H1 (cell line): ENCODE results near the gene TMEM14C. TPM values are rescaled to one million over a fixed set of nuclear protein-coding genes. Genes with fewer than 3 reads are reported as not detected.

Experiments used
- CTCF ChIA-PET: fragments of 300-600 bp; sonication (Branson Sonifier 250); formaldehyde crosslinking; loops from one replicate; lab custom pipeline; 2021; ENCODE audit not compliant: partially characterized antibody; lab: Charles Lee
- POLR2A ChIA-PET: fragments of 300-600 bp; sonication (Branson Sonifier 250); formaldehyde crosslinking; loops from one replicate; lab custom pipeline; 2021; ENCODE audit warnings: inconsistent platforms; ENCODE audit not compliant: partially characterized antibody; lab: Charles Lee
- DNase-seq, 2 experiments: peaks; one replicate each; pipeline versions ENCODE4 v3.0.0 to v3.0.0-alpha.2; 2010 to 2022; ENCODE audit warnings: low spot score in 2 of 2, low read depth in 1 of 2, mixed read lengths in 1 of 2
- FAIRE-seq: peaks from 2 replicates; lab custom pipeline; 2011; peaks lifted over from hg19 to GRCh38; lab: Jason Lieb, UNC
- H2AFZ ChIP-seq: 2 replicates; pipeline ENCODE4 v1.8.1; 2012; ENCODE audit warnings: low read length, inconsistent platforms
- H2AK5ac ChIP-seq: 2 replicates; pipeline ENCODE4 v1.6.1; 2013; ENCODE audit warnings: low read depth, low read length
- H2BK120ac ChIP-seq: replicated peaks from 2 replicates; pipeline ENCODE3; 2013; ENCODE audit warnings: low read depth, low read length, inconsistent platforms
- H2BK12ac ChIP-seq: 2 replicates; pipeline ENCODE4 v1.6.1; 2013; ENCODE audit warnings: low read depth, low read length
- H2BK15ac ChIP-seq: 2 replicates; pipeline ENCODE4 v1.6.1; 2013; ENCODE audit warnings: low read length
- H2BK20ac ChIP-seq: 2 replicates; pipeline ENCODE4 v1.6.1; 2013; ENCODE audit warnings: low read length
- H2BK5ac ChIP-seq: 2 replicates; pipeline ENCODE4 v1.6.1; 2013; ENCODE audit warnings: low read depth, low read length
- H3K14ac ChIP-seq: 2 replicates; pipeline ENCODE4 v1.6.1; 2013; ENCODE audit warnings: inconsistent platforms; ENCODE audit not compliant: insufficient read length
- H3K18ac ChIP-seq: 2 replicates; pipeline ENCODE4 v1.6.1; 2013; ENCODE audit warnings: low read length; ENCODE audit errors: extremely low read depth
- H3K23ac ChIP-seq: 2 replicates; pipeline ENCODE4 v1.6.1; 2013; ENCODE audit warnings: inconsistent platforms; ENCODE audit not compliant: insufficient read length
- H3K23me2 ChIP-seq: 2 replicates; pipeline ENCODE4 v1.6.1; 2013; ENCODE audit warnings: low read depth, low read length
- H3K27ac ChIP-seq: 2 replicates; pipeline ENCODE4 v1.6.1; 2011; ENCODE audit warnings: low read depth, low read length, inconsistent platforms
- H3K27me3 ChIP-seq, 4 experiments: replicated peaks in 1 of 4; 1 replicate in 1 of 4; 2 replicates in 3 of 4; pipeline versions ENCODE4 v1.6.1 to v1.8.1; 2011 to 2013; ENCODE audit warnings: low read length in 3 of 4, mild to moderate bottlenecking in 3 of 4, inconsistent platforms in 2 of 4, mixed read lengths in 2 of 4, moderate library complexity in 1 of 4; ENCODE audit not compliant: control insufficient read depth in 3 of 4, insufficient read depth in 3 of 4; ENCODE audit errors: extremely low read depth in 1 of 4
- H3K36me3 ChIP-seq, 4 experiments: 2 replicates each; pipeline versions ENCODE4 v1.6.1 to v1.8.1; 2011 to 2013; ENCODE audit warnings: mild to moderate bottlenecking in 4 of 4, low read length in 3 of 4, moderate library complexity in 2 of 4, control low read depth in 1 of 4, inconsistent platforms in 1 of 4; ENCODE audit not compliant: insufficient read depth in 4 of 4, control insufficient read depth in 2 of 4
- H3K4ac ChIP-seq: replicated peaks from 2 replicates; pipeline ENCODE3; 2013; ENCODE audit warnings: low read length, low read depth, mixed read lengths, inconsistent platforms; ENCODE audit not compliant: insufficient read length
- H3K4me1 ChIP-seq, 4 experiments: replicated peaks in 1 of 4; 1 replicate in 1 of 4; 2 replicates in 3 of 4; pipeline versions ENCODE4 v1.6.1 to v1.8.1; 2011 to 2013; ENCODE audit warnings: low read length in 3 of 4, inconsistent platforms in 2 of 4, mixed read lengths in 1 of 4; ENCODE audit not compliant: insufficient read depth in 4 of 4, control insufficient read depth in 3 of 4
- H3K4me2 ChIP-seq, 2 experiments: 2 replicates each; pipeline versions ENCODE4 v1.6.1 to v1.8.1; 2011 to 2013; ENCODE audit warnings: low read depth in 2 of 2, low read length in 2 of 2, control low read depth in 1 of 2, inconsistent platforms in 1 of 2, mild to moderate bottlenecking in 1 of 2; ENCODE audit not compliant: insufficient read depth in 1 of 2
- H3K4me3 ChIP-seq, 4 experiments: fragments of 200-600, 300-600 bp in 1 of 4; sonication (generic), shearing (Covaris generic), sonication (Bioruptor Twin) in 1 of 4; 2 replicates each; pipeline versions ENCODE4 v1.5.1 to v1.8.1; 2011 to 2016; ENCODE audit warnings: low read length in 4 of 4, low read depth in 3 of 4, control low read depth in 2 of 4, inconsistent platforms in 2 of 4, mild to moderate bottlenecking in 2 of 4, mixed read lengths in 1 of 4, moderate library complexity in 1 of 4; ENCODE audit not compliant: insufficient read depth in 2 of 4; ENCODE audit errors: extremely low read depth in 1 of 4
- H3K56ac ChIP-seq: replicated peaks from 2 replicates; pipeline ENCODE3; 2013; ENCODE audit warnings: low read depth, mild to moderate bottlenecking, mixed read lengths, low read length, inconsistent platforms; ENCODE audit not compliant: insufficient read length
- H3K79me1 ChIP-seq: 2 replicates; pipeline ENCODE4 v1.6.1; 2013; ENCODE audit warnings: low read depth, low read length, control low read depth
- H3K79me2 ChIP-seq, 2 experiments: 2 replicates each; pipeline versions ENCODE4 v1.6.1 to v1.8.1; 2012 to 2013; ENCODE audit warnings: low read length in 2 of 2, mild to moderate bottlenecking in 2 of 2, inconsistent platforms in 1 of 2; ENCODE audit not compliant: insufficient read depth in 2 of 2, control insufficient read depth in 1 of 2
- H3K9ac ChIP-seq, 4 experiments: replicated peaks in 1 of 4; 1 replicate in 1 of 4; 2 replicates in 3 of 4; pipeline versions ENCODE4 v1.6.1 to v1.8.1; 2011 to 2013; ENCODE audit warnings: low read depth in 3 of 4, low read length in 3 of 4, control low read depth in 2 of 4, mild to moderate bottlenecking in 2 of 4, moderate library complexity in 2 of 4, inconsistent platforms in 1 of 4; ENCODE audit errors: extremely low read depth in 1 of 4
- H3K9me3 ChIP-seq, 2 experiments: 2 replicates each; pipeline versions ENCODE4 v1.6.1 to v1.8.1; 2012 to 2013; ENCODE audit warnings: mild to moderate bottlenecking in 2 of 2, moderate library complexity in 2 of 2, control low read depth in 1 of 2, inconsistent platforms in 1 of 2, low read depth in 1 of 2, low read length in 1 of 2, mixed read lengths in 1 of 2; ENCODE audit not compliant: insufficient read depth in 2 of 2
- H4K20me1 ChIP-seq, 2 experiments: replicated peaks in 1 of 2; 2 replicates each; pipeline versions ENCODE3 to v1.8.1; 2011 to 2013; ENCODE audit warnings: inconsistent platforms in 2 of 2, low read length in 2 of 2, mild to moderate bottlenecking in 1 of 2; ENCODE audit not compliant: insufficient read depth in 2 of 2, control insufficient read depth in 1 of 2
- H4K5ac ChIP-seq: 2 replicates; pipeline ENCODE4 v1.6.1; 2013; ENCODE audit warnings: low read length, low read depth, mixed read lengths, inconsistent platforms; ENCODE audit not compliant: insufficient read length
- H4K8ac ChIP-seq: 2 replicates; pipeline ENCODE4 v1.8.0; 2013; ENCODE audit warnings: mild to moderate bottlenecking, moderate library complexity, low read length, inconsistent platforms; ENCODE audit not compliant: insufficient read depth; ENCODE audit errors: extremely low read depth
- H4K91ac ChIP-seq: replicated peaks from 2 replicates; pipeline ENCODE3; 2013; ENCODE audit warnings: low read length, mixed read lengths, inconsistent platforms; ENCODE audit not compliant: insufficient read length
- BRCA1 ChIP-seq: IDR thresholded peaks from 2 replicates; pipeline ENCODE4 v1.6.1; 2012; ENCODE audit warnings: low read depth, low read length, improper control_type of control experiment
- CBX5 ChIP-seq: fragments of 300-800, 300-1000 bp; sonication (generic); IDR thresholded peaks from 2 replicates; pipeline ENCODE4 v1.7.1; 2016; ENCODE audit warnings: antibody characterized with exemption, low read length, low read depth
- CHD2 ChIP-seq: IDR thresholded peaks from 2 replicates; pipeline ENCODE4 v1.6.1; 2012; ENCODE audit warnings: low read length, improper control_type of control experiment
- EP300 ChIP-seq, 2 experiments: IDR thresholded peaks; 1 replicate in 1 of 2; 2 replicates in 1 of 2; pipeline ENCODE4 v1.6.1; 2011 to 2012; ENCODE audit warnings: low read depth in 2 of 2, low read length in 2 of 2, mild to moderate bottlenecking in 2 of 2, borderline replicate concordance in 1 of 2, inconsistent platforms in 1 of 2, moderate library complexity in 1 of 2
- KDM1A ChIP-seq: fragments of 200-600, 300-600 bp; sonication (generic); IDR thresholded peaks from 2 replicates; pipeline ENCODE4 v1.7.1; 2016; ENCODE audit warnings: mild to moderate bottlenecking, low read length, borderline replicate concordance
- KDM5A ChIP-seq: fragments of 200-600 bp; IDR thresholded peaks from 2 replicates; pipeline ENCODE4 v1.7.1; 2012; ENCODE audit warnings: mild to moderate bottlenecking, low read length, inconsistent platforms, mixed read lengths
- NRF1 ChIP-seq: IDR thresholded peaks from 2 replicates; pipeline ENCODE4 v1.6.1; 2011; ENCODE audit warnings: mild to moderate bottlenecking, low read depth, low read length, improper control_type of control experiment
- RAD21 ChIP-seq, 2 experiments: IDR thresholded peaks in 1 of 2; conservative IDR thresholded peaks in 1 of 2; 2 replicates each; pipeline ENCODE4 v1.6.1; 2011; ENCODE audit warnings: low read depth in 2 of 2, low read length in 2 of 2, improper control_type of control experiment in 1 of 2, inconsistent platforms in 1 of 2, mild to moderate bottlenecking in 1 of 2, moderate library complexity in 1 of 2
- SAP30 ChIP-seq: fragments of 300-600 bp; sonication (generic); IDR thresholded peaks from 2 replicates; pipeline ENCODE4 v1.7.1; 2012; ENCODE audit warnings: low read length, moderate library complexity, mild to moderate bottlenecking, inconsistent platforms; ENCODE audit not compliant: insufficient read depth, insufficient replicate concordance
- TAF7 ChIP-seq: optimal IDR thresholded peaks from 2 replicates; pipeline ENCODE3; 2011; ENCODE audit warnings: low read depth, mild to moderate bottlenecking, inconsistent platforms, low read length, moderate library complexity, borderline replicate concordance
- WGBS, 2 experiments: shearing (Covaris generic) in 1 of 2; methylation state at CpG; one replicate each; pipeline versions ENCODE4 v1.1.6 to v1.1.7; 2013 to 2015; ENCODE audit warnings: low lambda C conversion rate in 2 of 2, mixed read lengths in 2 of 2, inconsistent platforms in 1 of 2, low coverage in 1 of 2, missing lambda C conversion rate in 1 of 2; ENCODE audit not compliant: insufficient replicate concordance in 2 of 2, insufficient coverage in 1 of 2, insufficient read length in 1 of 2; ENCODE audit errors: extremely low coverage in 1 of 2, missing lambda C conversion rate in 1 of 2; 5-methylcytosine and 5-hydroxymethylcytosine counted together
- polyA plus RNA-seq, 7 experiments: library from polyadenylated mRNA; depleted of rRNA in 3 of 7; stranded (reverse) in 5 of 7; unstranded in 2 of 7; fragments of >200 nt in 5 of 7; fragments of 200-250 nt in 2 of 7; gene quantifications; 1 replicate in 5 of 7; 2 replicates in 1 of 7; 4 replicates in 1 of 7; pipeline versions ENCODE4 v1.2.1 to v1.2.3, GENCODE V29; 2011 to 2013; ENCODE audit warnings: missing spikeins in 2 of 7, mixed read lengths in 2 of 7
- total RNA-seq: library from RNA; stranded (reverse); fragmentation: NEBNext Ultra II Directional; extraction: Animal tissue kit (Norgen Biotek cat#: 25700); gene quantifications from 2 replicates; pipeline ENCODE4 v1.2.1, GENCODE V29; 2021

TMEM14C gene
- total and polyA plus RNA-seq, 2 of the 8 experiments (the other 6 are each of a cell fraction or from before 2014, with no cell fraction given): 116 to 157 TPM

GRCh38 chr6:10694302-10695085 lies 28.4 kb upstream of the TMEM14C start, which contains the start of the genes C6orf52 and PAK1IP1:
Gene C6orf52 (minus strand): TSS chr6:10694616. CDS start chr6:10687550, 7,066 bp downstream.
Gene PAK1IP1 (plus strand): TSS chr6:10694972. CDS start chr6:10694986, 14 bp downstream.
- Histone ChIP-seq H4K91ac (peak within 1 kb of the TSS; percentile 77), H3K18ac (peak within 1 kb of the TSS; percentile 62; the same call in 1 of the 2 replicates), H3K9me3 (no peaks in the 10 kb centered on the region), H3K23ac (no peak within 1 kb of the TSS), H2BK20ac (no peak within 1 kb of the TSS), H2BK120ac (peak within 1 kb of the TSS; percentile 36), H3K27me3 (no peaks in the 10 kb centered on the region), H3K9ac (peak within 1 kb of the TSS; percentile 89 to 97 (median 94)), H3K4me1 (peaks cover 0 to 3% (median 0%) of the 10 kb centered on the region in 4 experiments; a peak in 2 of 7 replicates), H2AK5ac (no peak within 1 kb of the TSS), H3K56ac (peak within 1 kb of the TSS; percentile 71), H4K5ac (peak within 1 kb of the TSS; percentile 57), H3K4ac (no peak within 1 kb of the TSS), H2AFZ (peak within 1 kb of the TSS; percentile 44; the same call in 1 of the 2 replicates), H3K79me2 (peaks cover 25 to 60% of the 10 kb centered on the region in 2 experiments), H3K36me3 (peaks cover 12 to 23% (median 17%) of the 10 kb centered on the region in 4 experiments), H3K4me2 (peak within 1 kb of the TSS; percentile 63 to 72), H2BK5ac (peak within 1 kb of the TSS; percentile 93), H3K23me2 (peaks cover 6% of the 10 kb centered on the region; the same call in 1 of the 2 replicates), H4K8ac (peak within 1 kb of the TSS; percentile 84; the same call in 1 of the 2 replicates), H3K4me3 (peak within 1 kb of the TSS; percentile 78 to 97 (median 92)), H2BK12ac (peak within 1 kb of the TSS; percentile 40; the same call in 1 of the 2 replicates), H3K27ac (peak within 1 kb of the TSS; percentile 97), H3K79me1 (peaks cover 8% of the 10 kb centered on the region), H3K14ac (no peak within 1 kb of the TSS), H2BK15ac (no peak within 1 kb of the TSS; the same call in 1 of the 2 replicates), H4K20me1 (no peaks in the 10 kb centered on the region)
- DNase-seq: peak; percentile 73 to 90
- 0% methylated on average over 46 of the region's 53 CpGs; no CpG with 5 or more reads in 1 of the 2 experiments for WGBS, 2 experiments
- POLR2A ChIA-PET: interaction anchor here (0.7 to 2.0 kb wide), 22 partner anchors 10 to 184 kb away, joined by 3 to 12 read pairs (median 4); partner anchors contain the start of genes GCNT2 and TMEM14C
- no peak for FAIRE-seq
- CTCF ChIA-PET: interaction anchor here (0.7 to 1.7 kb wide), 11 partner anchors 19 to 294 kb away, joined by 3 to 6 read pairs (median 3); no protein-coding TSS in a partner anchor
- peak; percentile 89 for TF ChIP-seq SAP30
- peak in 1 of 2 experiments; percentile 7; a peak in 1 of 4 replicates for TF ChIP-seq RAD21 (IDR thresholded peaks at IDR 0.05 in 1 of 2, conservative IDR thresholded peaks at IDR 0.05 in 1 of 2; ENCODE audit: low read depth in 2 of 2, low read length in 2 of 2)
- TF ChIP-seq KDM1A: no peak
- TF ChIP-seq BRCA1: no peak
- TF ChIP-seq NRF1: no peak
- TF ChIP-seq CBX5: no peak
- TF ChIP-seq EP300 (IDR thresholded peaks at IDR 0.05; ENCODE audit: borderline replicate concordance in 1 of 2, low read depth in 2 of 2, low read length in 2 of 2): peak in 1 of 2 experiments; percentile 52; a peak in 1 of 3 replicates
- peak; percentile 60 for TF ChIP-seq KDM5A
- peak; percentile 30 for TF ChIP-seq TAF7
- peak; percentile 64; the same call in 1 of the 2 replicates for TF ChIP-seq CHD2
